A204.1 (cell line): Measurements from ENCODE around the gene UBQLNL.

ENCODE experiments used
- FAIRE-seq: peaks from 2 replicates; lab custom pipeline; 2012; peaks lifted over from hg19 to GRCh38; lab: Jason Lieb, UNC

UBQLNL gene

GRCh38 chr11:5507177-5507932 is 9.1 kb downstream of the UBQLNL start:
- no peak for FAIRE-seq

DNA sequence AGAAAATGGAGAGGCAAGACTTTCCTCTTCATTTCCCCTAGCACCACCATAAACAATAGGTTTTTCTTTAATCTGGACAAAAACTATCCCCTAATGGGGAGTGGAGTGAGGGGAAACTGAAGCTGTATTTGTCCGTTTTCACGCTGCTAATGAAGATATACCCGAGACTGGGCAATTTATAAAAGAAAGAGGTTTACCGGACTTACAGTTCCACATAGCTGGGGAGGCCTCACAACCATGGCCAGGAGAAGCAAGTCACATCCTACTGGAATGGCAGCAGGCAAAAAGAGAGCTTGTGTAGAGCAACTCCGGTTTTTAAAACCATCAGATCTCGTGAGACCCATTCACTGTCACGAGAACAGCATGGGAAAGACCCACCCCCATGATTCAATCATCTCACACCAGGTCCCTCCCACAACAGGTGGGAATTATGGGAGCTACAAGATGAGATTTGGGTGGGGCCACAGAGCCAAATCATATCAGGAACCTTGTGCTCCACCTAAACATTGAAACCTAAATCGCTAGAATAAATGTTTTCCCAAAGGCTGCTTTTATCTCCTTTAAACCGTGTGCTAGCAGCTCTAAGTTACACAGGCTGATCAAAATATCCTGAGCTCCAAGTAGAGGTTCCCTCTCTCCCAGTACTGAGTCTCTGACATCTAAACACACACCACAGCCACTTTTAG is 11.0 kb downstream of the UBQLNL start:
- FAIRE-seq = no peak

DNA sequence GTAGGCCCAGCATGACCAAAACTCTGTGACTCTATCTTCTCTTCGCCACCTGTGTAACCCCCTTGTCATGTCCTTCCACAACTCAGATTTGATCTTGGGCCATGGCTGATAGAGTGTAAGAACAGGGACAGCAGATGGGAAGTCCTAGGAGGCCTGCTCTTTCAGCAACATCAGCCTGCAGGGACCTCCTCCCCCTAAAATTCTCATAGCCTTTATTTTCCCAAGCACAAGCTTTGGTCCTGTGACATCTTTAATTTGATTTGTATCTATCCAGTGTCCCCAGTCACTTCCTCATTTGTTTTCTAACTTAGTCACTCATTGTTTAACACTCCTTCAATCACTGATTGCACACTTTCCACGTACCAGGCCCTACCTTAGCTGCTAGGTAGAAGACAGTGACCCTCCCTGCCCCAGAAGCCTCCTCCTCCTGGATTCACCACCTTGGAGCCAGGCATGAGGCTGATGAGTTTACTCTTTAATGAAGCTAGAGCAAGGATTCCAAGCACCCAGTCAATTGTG is 12.0 kb downstream of the UBQLNL start:
- FAIRE-seq = no peak

DNA sequence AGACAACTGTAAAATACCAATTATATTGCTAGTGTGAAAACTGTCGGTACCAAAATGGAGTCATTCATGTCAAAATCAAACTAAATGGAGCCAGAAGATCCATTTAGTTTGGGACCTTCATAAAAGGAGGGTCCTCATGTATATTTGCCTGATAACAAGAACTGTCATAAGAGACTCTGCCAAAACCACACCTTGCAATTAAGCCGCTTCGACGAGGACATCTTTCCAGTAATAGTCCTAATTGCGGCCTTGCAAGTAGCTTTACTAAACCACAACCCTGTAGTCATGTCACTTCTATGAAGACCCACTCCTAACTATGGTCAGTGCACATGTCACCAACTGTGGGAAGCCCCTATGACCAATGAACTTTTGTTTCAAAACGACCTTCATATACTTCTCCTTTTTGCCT is 16.1 kb downstream of the UBQLNL start:
- FAIRE-seq = no peak

DNA sequence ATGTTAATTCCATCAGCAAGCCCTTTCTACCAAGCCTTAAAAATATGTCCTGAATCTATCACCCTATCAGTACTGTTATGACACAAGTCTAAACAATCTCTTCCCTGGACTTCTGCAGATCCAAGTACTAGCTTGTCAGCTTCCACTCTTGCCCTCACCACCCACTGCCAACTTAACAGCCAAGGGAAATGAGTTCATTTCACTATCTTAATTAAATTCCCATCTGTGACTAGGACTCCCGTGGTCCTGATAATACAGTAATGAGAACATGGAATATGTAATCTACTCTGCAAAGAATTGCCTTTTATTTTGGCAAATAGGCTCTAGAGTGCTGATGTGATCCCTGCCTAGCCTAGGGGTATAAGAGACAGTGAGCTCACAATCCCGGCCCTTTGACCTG is 16.8 kb downstream of the UBQLNL start:
- no peak for FAIRE-seq

- no peak for FAIRE-seq
Measured at GRCh38 chr11:5489576-5490357, 26.7 kb downstream of the UBQLNL start.

- no peak for FAIRE-seq
Measured at GRCh38 chr11:5488798-5489399, 27.6 kb downstream of the UBQLNL start.

GRCh38 chr11:5488385-5488784 is 28.1 kb downstream of the UBQLNL start, which contains the start of gene OR52D1:
Gene OR52D1, plus strand, starts transcription at chr11:5488685. Its CDS starts 22 bp downstream, at chr11:5488707.
- FAIRE-seq = no peak

DNA sequence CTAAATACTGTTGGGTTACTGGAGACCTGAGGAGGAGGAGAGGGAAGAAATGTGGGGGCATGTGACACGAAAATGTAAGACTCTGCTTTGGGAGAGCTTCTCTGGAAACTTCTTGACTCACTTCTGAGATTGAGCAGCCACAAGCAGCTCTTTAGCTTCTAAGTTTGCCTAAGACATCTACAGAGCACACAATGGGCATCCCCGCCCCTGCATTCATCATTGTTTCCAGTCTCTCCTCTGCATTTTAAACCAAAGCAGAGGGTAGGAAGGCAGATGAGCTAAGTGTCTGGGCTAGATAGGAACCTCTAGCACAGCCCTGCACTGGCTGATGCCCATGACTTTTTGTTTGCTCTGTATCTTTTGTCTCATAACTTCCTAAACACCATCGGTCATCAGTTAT is 30.1 kb downstream of the UBQLNL start:
- FAIRE-seq = no peak

DNA sequence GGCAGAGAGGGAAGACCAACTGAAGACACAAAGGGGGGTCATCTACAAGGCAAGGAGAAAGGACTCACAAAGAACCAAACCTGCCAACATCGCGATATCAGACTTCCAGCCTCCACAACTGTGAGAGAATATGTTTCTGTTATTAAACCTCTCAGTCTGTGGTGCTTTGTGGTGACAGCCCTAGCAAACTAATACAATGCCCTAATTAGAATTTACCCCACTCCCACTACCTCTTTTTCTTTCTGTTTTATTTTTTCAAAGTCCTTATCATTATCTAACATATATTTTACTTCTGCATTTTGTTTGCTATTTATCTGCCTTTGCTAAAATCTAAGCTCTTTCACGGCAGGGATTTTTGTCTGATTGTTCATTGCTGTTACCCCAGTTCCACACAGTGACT is 30.5 kb downstream of the UBQLNL start:
- no peak for FAIRE-seq

GRCh38 chr11:5476186-5476819 is 40.2 kb downstream of the UBQLNL start:
- peak; percentile 34 for FAIRE-seq

DNA sequence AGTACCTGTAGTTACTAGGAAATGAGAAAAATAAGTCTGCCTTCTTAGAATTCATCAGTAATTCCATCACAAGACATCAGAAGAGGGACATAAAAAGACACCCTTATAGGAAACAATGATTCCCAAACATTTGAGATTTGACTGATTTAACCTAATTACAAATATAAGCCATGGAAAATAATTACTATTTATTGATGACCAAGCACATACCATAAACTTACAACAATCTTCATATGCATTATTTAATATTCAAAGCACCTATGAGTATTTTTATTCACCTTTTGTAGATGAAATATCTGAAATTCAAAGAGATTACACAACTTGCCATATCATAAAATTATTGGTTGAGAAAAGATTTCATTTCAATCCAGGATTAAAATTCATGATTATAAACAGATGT is 42.6 kb downstream of the UBQLNL start:
- FAIRE-seq = no peak

GRCh38 chr11:5467527-5467926 is 49.0 kb downstream of the UBQLNL start:
- no peak for FAIRE-seq
